Measurements from ENCODE around the gene SYNPO. TPM values are rescaled to one million over a fixed set of nuclear protein-coding genes. Genes with fewer than 3 reads are reported as not detected.

The SYNPO gene
- polyA plus RNA-seq, 1 donor (not counting 4 experiments of a cell fraction or from before 2014, with no cell fraction given) = 6.0 TPM

DNA sequence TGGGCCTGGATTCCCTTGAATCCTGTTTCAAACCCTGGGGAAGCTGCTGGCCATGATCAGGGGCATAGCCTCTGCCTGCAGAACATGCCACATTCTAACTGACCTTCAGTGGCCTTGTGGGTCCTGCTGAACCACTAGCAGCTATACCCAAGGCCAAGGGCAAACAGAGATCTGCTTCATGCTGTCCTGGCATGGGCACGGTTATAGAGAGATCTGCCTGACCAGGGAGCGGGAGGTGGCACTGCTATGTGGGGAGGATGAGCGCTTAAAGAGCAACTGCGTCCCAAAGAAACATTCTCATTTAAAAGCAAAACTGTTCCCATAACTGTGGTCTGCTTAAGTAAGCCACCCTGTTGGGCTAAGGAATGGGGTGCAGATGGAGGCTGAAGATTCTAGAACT, 36.5 kb upstream of the SYNPO start:
- Histone ChIP-seq H3K9me3 (ENCODE audit: control insufficient read depth, low read depth, low read length) (no peaks in the 10 kb centered on the region), H3K4me3 (ENCODE audit: control insufficient read depth in 2 of 3, extremely low read depth in 1 of 3, insufficient read depth in 2 of 3, low read depth in 1 of 3, low read length in 3 of 3) (no peak overlapping the region), H3K79me2 (ENCODE audit: control insufficient read depth, insufficient read depth, low read length) (no peaks in the 10 kb centered on the region), H3K27ac (ENCODE audit: control insufficient read depth, insufficient read depth, low read length) (no peak overlapping the region), H2AFZ (ENCODE audit: control insufficient read depth, low read length) (no peak overlapping the region), H3K27me3 (ENCODE audit: control insufficient read depth, extremely low read depth, insufficient read depth, low read length) (no peaks in the 10 kb centered on the region), H3K9ac (ENCODE audit: control insufficient read depth, extremely low read depth, insufficient read depth, low read length) (no peak overlapping the region), H3K4me2 (ENCODE audit: control insufficient read depth, extremely low read depth, insufficient read depth, low read depth, low read length) (no peak overlapping the region), H4K20me1 (ENCODE audit: control insufficient read depth, extremely low read depth, insufficient read depth, low read length) (no peaks in the 10 kb centered on the region), H3K36me3 (ENCODE audit: control insufficient read depth in 2 of 2, extremely low read depth in 1 of 2, insufficient read depth in 2 of 2, low read length in 2 of 2) (no peaks in the 10 kb centered on the region), H3K4me1 (ENCODE audit: control insufficient read depth, extremely low read depth, insufficient read depth, low read length) (peaks cover 32% of the 10 kb centered on the region), H3K9me1 (ENCODE audit: control insufficient read depth, extremely low read depth, insufficient read depth, low read length) (no peaks in the 10 kb centered on the region)
- dilution Hi-C loops (cut with MboI; ENCODE audit: extremely low pct_ligation_motif_present, low sequenced_read_pairs) = no loop called here
- FAIRE-seq (no peak), DNase-seq (ENCODE audit: low read depth, low spot score) (no peak)
- TF ChIP-seq, protein P1, sequence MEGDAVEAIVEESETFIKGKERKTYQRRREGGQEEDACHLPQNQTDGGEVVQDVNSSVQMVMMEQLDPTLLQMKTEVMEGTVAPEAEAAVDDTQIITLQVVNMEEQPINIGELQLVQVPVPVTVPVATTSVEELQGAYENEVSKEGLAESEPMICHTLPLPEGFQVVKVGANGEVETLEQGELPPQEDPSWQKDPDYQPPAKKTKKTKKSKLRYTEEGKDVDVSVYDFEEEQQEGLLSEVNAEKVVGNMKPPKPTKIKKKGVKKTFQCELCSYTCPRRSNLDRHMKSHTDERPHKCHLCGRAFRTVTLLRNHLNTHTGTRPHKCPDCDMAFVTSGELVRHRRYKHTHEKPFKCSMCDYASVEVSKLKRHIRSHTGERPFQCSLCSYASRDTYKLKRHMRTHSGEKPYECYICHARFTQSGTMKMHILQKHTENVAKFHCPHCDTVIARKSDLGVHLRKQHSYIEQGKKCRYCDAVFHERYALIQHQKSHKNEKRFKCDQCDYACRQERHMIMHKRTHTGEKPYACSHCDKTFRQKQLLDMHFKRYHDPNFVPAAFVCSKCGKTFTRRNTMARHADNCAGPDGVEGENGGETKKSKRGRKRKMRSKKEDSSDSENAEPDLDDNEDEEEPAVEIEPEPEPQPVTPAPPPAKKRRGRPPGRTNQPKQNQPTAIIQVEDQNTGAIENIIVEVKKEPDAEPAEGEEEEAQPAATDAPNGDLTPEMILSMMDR (optimal IDR thresholded peaks at IDR 0.05 in 1 of 3, IDR thresholded peaks at IDR 0.05 in 1 of 3, conservative IDR thresholded peaks at IDR 0.05 in 1 of 3; ENCODE audit: extremely low read depth in 1 of 3, insufficient read depth in 2 of 3, low read length in 3 of 3) = no peak

DNA sequence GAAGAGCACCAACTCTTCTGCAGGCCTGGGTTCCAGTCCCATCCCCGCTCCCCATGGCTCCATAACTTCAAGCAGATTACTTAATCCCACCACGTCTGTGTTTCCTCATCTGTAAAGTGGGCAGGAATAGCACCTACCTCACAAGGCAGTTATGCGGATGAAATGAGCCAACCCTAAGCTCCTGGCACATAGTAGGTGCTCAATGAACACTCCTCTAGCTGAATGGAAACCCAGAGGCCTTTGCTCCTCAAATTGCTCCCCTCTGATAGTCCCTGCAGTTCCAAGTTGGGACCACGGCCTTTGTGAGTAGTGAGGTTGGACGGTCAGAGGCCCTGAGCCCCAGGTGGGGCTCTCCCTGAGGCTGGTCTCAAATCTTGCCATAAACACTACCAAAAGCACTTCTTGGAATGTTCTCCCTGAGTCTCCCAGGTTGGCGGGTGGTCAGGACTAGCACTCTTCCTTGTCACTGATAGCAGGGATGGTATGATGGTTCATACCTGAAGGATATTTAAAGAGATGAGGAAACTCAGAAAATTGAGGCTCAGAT, 35.5 kb upstream of the SYNPO start:
- Histone ChIP-seq H3K27ac (ENCODE audit: control insufficient read depth, insufficient read depth, low read length) (no peak overlapping the region), H3K9ac (ENCODE audit: control insufficient read depth, extremely low read depth, insufficient read depth, low read length) (no peak overlapping the region), H3K36me3 (ENCODE audit: control insufficient read depth in 2 of 2, extremely low read depth in 1 of 2, insufficient read depth in 2 of 2, low read length in 2 of 2) (no peaks in the 10 kb centered on the region), H3K27me3 (ENCODE audit: control insufficient read depth, extremely low read depth, insufficient read depth, low read length) (no peaks in the 10 kb centered on the region), H3K9me1 (ENCODE audit: control insufficient read depth, extremely low read depth, insufficient read depth, low read length) (no peaks in the 10 kb centered on the region), H2AFZ (ENCODE audit: control insufficient read depth, low read length) (no peak overlapping the region), H3K79me2 (ENCODE audit: control insufficient read depth, insufficient read depth, low read length) (no peaks in the 10 kb centered on the region), H4K20me1 (ENCODE audit: control insufficient read depth, extremely low read depth, insufficient read depth, low read length) (no peaks in the 10 kb centered on the region), H3K4me2 (ENCODE audit: control insufficient read depth, extremely low read depth, insufficient read depth, low read depth, low read length) (no peak overlapping the region), H3K4me1 (ENCODE audit: control insufficient read depth, extremely low read depth, insufficient read depth, low read length) (peaks cover 23% of the 10 kb centered on the region), H3K4me3 (ENCODE audit: control insufficient read depth in 2 of 3, extremely low read depth in 1 of 3, insufficient read depth in 2 of 3, low read depth in 1 of 3, low read length in 3 of 3) (no peak overlapping the region), H3K9me3 (ENCODE audit: control insufficient read depth, low read depth, low read length) (no peaks in the 10 kb centered on the region)
- TF ChIP-seq, protein P1 (optimal IDR thresholded peaks at IDR 0.05 in 1 of 3, IDR thresholded peaks at IDR 0.05 in 1 of 3, conservative IDR thresholded peaks at IDR 0.05 in 1 of 3; ENCODE audit: extremely low read depth in 1 of 3, insufficient read depth in 2 of 3, low read length in 3 of 3) = no peak
- DNase-seq (ENCODE audit: low read depth, low spot score) = no peak
- dilution Hi-C loops (cut with MboI; ENCODE audit: extremely low pct_ligation_motif_present, low sequenced_read_pairs) = no loop called here
- FAIRE-seq = no peak
